ENCODE data around the gene KRT40. TPM values are rescaled to one million over a fixed set of nuclear protein-coding genes. Genes with fewer than 3 reads are reported as not detected.

Gene KRT40
- total and polyA plus RNA-seq, 2 of the 8 experiments (the other 6 are each of a cell fraction or from before 2014, with no cell fraction given) = not detected

- no peaks in the 10 kb centered on the region for H3K27me3 ChIP-seq (replicated peaks in 1 of 4; ENCODE audit: control insufficient read depth in 3 of 4, extremely low read depth in 1 of 4, insufficient read depth in 3 of 4, low read length in 3 of 4)
- no peak overlapping the region for H2AK5ac ChIP-seq (ENCODE audit: low read depth, low read length)
- no peak for TF ChIP-seq NANOG (IDR thresholded peaks at IDR 0.05; ENCODE audit: insufficient read depth, low read depth, low read length, poor library complexity, severe bottlenecking)
- no peak for TF ChIP-seq EP300 (IDR thresholded peaks at IDR 0.05; ENCODE audit: borderline replicate concordance in 1 of 2, low read depth in 2 of 2, low read length in 2 of 2)
- TF ChIP-seq SP1 (IDR thresholded peaks at IDR 0.05; ENCODE audit: low read depth, low read length) = no peak
- TF ChIP-seq TAF1 (IDR thresholded peaks at IDR 0.05; ENCODE audit: low read depth, low read length) = no peak
- TF ChIP-seq ATF2 (IDR thresholded peaks at IDR 0.05; ENCODE audit: low read length) = no peak
- TF ChIP-seq NRF1 (IDR thresholded peaks at IDR 0.05; ENCODE audit: low read depth, low read length) = no peak
- TF ChIP-seq MAX (IDR thresholded peaks at IDR 0.05) = no peak
- no peak for TF ChIP-seq HDAC6 (IDR thresholded peaks at IDR 0.05; ENCODE audit: low read depth, low read length)
- no peak for TF ChIP-seq RXRA (IDR thresholded peaks at IDR 0.05; ENCODE audit: insufficient read depth, low read depth, low read length)
- TF ChIP-seq ZNF274 (IDR thresholded peaks at IDR 0.05; ENCODE audit: borderline replicate concordance, extremely low read depth, low read length) = no peak
- no peak overlapping the region for H2BK12ac ChIP-seq (ENCODE audit: low read depth, low read length)
- no peak for DNase-seq (ENCODE audit: low read depth in 1 of 2, low spot score in 2 of 2)
- H3K27ac ChIP-seq (ENCODE audit: low read depth, low read length) = no peak overlapping the region
- H4K20me1 ChIP-seq (replicated peaks in 1 of 2; ENCODE audit: control insufficient read depth in 1 of 2, insufficient read depth in 2 of 2, low read length in 2 of 2) = no peaks in the 10 kb centered on the region
- ChIA-PET POLR2A (ENCODE audit: partially characterized antibody) (no interaction called here), CTCF (ENCODE audit: partially characterized antibody) (interaction anchor here (0.6 to 5.0 kb wide), 4 partner anchors 9 to 526 kb away, joined by 3 to 34 read pairs (median 4); no protein-coding TSS in a partner anchor)
- no peak overlapping the region for H2BK15ac ChIP-seq (ENCODE audit: low read length)
- no peak overlapping the region for H2BK120ac ChIP-seq (replicated peaks; ENCODE audit: low read depth, low read length)
- no peak overlapping the region for H3K23ac ChIP-seq (ENCODE audit: insufficient read length)
- no peak overlapping the region for H3K9ac ChIP-seq (replicated peaks in 1 of 4; ENCODE audit: extremely low read depth in 1 of 4, low read depth in 3 of 4, low read length in 3 of 4)
- no peak overlapping the region for H2BK20ac ChIP-seq (ENCODE audit: low read length)
- no peak overlapping the region for H4K91ac ChIP-seq (replicated peaks; ENCODE audit: insufficient read length, low read length)
- no peak overlapping the region for H3K18ac ChIP-seq (ENCODE audit: extremely low read depth, low read length)
- FAIRE-seq = no peak
- no peak overlapping the region for H2AFZ ChIP-seq (ENCODE audit: low read length)
- H3K79me2 ChIP-seq (ENCODE audit: control insufficient read depth in 1 of 2, insufficient read depth in 2 of 2, low read length in 2 of 2) = no peaks in the 10 kb centered on the region
- H3K23me2 ChIP-seq (ENCODE audit: low read depth, low read length) = no peaks in the 10 kb centered on the region
- no peaks in the 10 kb centered on the region for H3K9me3 ChIP-seq (ENCODE audit: insufficient read depth in 2 of 2, low read depth in 1 of 2, low read length in 1 of 2)
- H3K56ac ChIP-seq (replicated peaks; ENCODE audit: insufficient read length, low read depth, low read length) = no peak overlapping the region
- no peaks in the 10 kb centered on the region for H3K79me1 ChIP-seq (ENCODE audit: low read depth, low read length)
- H3K4me2 ChIP-seq (ENCODE audit: insufficient read depth in 1 of 2, low read depth in 2 of 2, low read length in 2 of 2) = no peak overlapping the region
- peaks cover 0 to 7% (median 0%) of the 10 kb centered on the region in 4 experiments; a peak in 2 of 7 replicates for H3K4me1 ChIP-seq (replicated peaks in 1 of 4; ENCODE audit: control insufficient read depth in 3 of 4, insufficient read depth in 4 of 4, low read length in 3 of 4)
- H3K36me3 ChIP-seq (ENCODE audit: control insufficient read depth in 2 of 4, insufficient read depth in 4 of 4, low read length in 3 of 4) = no peaks in the 10 kb centered on the region
- H4K8ac ChIP-seq (ENCODE audit: extremely low read depth, insufficient read depth, low read length) = no peak overlapping the region
- H3K14ac ChIP-seq (ENCODE audit: insufficient read length) = no peak overlapping the region
- H2BK5ac ChIP-seq (ENCODE audit: low read depth, low read length) = no peak overlapping the region
- no peak overlapping the region for H3K4me3 ChIP-seq (ENCODE audit: extremely low read depth in 1 of 4, insufficient read depth in 2 of 4, low read depth in 3 of 4, low read length in 4 of 4)
- no peak overlapping the region for H3K4ac ChIP-seq (replicated peaks; ENCODE audit: insufficient read length, low read depth, low read length)
- no peak overlapping the region for H4K5ac ChIP-seq (ENCODE audit: insufficient read length, low read depth, low read length)
- 84% methylated on average over 1 of the region's 1 CpG; no CpG with 5 or more reads in 1 of the 2 experiments for WGBS, 2 experiments (ENCODE audit: extremely low coverage in 1 of 2, insufficient coverage in 1 of 2, insufficient read length in 1 of 2, insufficient replicate concordance in 2 of 2, low coverage in 1 of 2, low lambda C conversion rate in 2 of 2, missing lambda C conversion rate in 1 of 2)
These were observed 22.5 kb downstream of the KRT40 start for GRCh38 chr17:40961591-40961990.

Data from H1 (cell line).